Activated naive CD8-positive, alpha-beta T cell (primary cell): ENCODE data around the gene CDKN1C.
A peak's percentile ranks its signal among the peaks of the same experiment; 100 is the strongest.
"Not testable (repeated sequence)": the region's sequence is repeated elsewhere in the genome, so short reads cannot be mapped to it uniquely, and the experiment has no call there.

Experiments
- H3K27ac Mint-ChIP-seq: one replicate; pipeline ENCODE4 v1.8.0; 2021; ENCODE audit warnings: mixed read lengths
- H3K27me3 Mint-ChIP-seq: one replicate; pipeline ENCODE4 v1.8.0; 2021; ENCODE audit warnings: mixed read lengths
- H3K36me3 Mint-ChIP-seq: one replicate; pipeline ENCODE4 v1.8.0; 2021; ENCODE audit warnings: mixed read lengths
- H3K4me1 Mint-ChIP-seq: one replicate; pipeline ENCODE4 v1.8.0; 2021; ENCODE audit warnings: low read depth, mixed read lengths
- H3K4me3 Mint-ChIP-seq: one replicate; pipeline ENCODE4 v1.8.0; 2021; ENCODE audit warnings: mild to moderate bottlenecking, mixed read lengths
- H3K9me3 Mint-ChIP-seq: one replicate; pipeline ENCODE4 v1.8.0; 2021; ENCODE audit warnings: low read depth, mixed read lengths

Gene CDKN1C

DNA sequence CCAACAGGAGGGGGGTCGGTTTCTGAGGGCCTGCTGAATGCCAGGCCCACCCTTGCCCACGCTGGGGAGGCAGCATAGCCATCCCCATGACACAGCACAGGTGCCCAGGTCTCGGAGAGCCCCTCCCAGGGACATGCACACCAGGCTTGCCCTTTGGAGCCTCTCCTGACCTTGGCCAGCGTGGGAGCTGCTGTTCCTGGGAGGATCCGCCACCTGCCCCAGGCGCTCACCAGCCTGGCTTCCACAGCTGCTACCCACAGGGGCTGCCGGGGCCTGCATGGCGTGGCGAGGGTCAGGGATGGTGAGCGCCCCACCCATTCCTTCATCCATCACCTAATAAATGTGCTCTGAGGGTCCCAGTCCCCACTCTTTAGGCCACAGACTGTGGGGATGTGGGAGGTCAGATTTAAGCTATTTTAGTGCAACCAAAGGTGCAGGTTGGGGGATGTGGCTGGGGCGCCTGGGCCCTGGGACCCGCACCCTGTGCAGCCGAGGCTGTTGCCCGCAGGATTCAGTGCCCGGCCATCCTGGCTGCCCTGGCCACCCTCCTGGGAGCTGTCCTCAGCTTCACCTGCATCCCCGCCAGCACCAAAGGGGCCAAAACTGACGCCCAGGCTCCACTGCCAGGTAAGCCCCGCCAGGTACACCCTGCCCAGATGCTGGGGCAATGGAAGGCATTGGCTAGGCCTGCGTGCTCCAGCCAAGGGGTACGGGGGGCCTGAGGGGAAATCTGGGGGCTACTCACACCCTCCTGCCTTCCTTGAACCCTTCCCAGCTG, 30.7 kb upstream of the CDKN1C start:
- Mint-ChIP-seq H3K4me1 (peaks cover 13% of the 10 kb centered on the region), H3K27ac (no peak overlapping the region), H3K36me3 (no peaks in the 10 kb centered on the region), H3K4me3 (no peak overlapping the region), H3K27me3 (no peaks in the 10 kb centered on the region), H3K9me3 (no peaks in the 10 kb centered on the region)

GRCh38 chr11:2915473-2915872, 29.9 kb upstream of the CDKN1C start:
- Mint-ChIP-seq H3K4me1 (peaks cover 13% of the 10 kb centered on the region), H3K36me3 (no peaks in the 10 kb centered on the region), H3K9me3 (no peaks in the 10 kb centered on the region), H3K4me3 (no peak overlapping the region), H3K27ac (no peak overlapping the region), H3K27me3 (no peaks in the 10 kb centered on the region)

DNA sequence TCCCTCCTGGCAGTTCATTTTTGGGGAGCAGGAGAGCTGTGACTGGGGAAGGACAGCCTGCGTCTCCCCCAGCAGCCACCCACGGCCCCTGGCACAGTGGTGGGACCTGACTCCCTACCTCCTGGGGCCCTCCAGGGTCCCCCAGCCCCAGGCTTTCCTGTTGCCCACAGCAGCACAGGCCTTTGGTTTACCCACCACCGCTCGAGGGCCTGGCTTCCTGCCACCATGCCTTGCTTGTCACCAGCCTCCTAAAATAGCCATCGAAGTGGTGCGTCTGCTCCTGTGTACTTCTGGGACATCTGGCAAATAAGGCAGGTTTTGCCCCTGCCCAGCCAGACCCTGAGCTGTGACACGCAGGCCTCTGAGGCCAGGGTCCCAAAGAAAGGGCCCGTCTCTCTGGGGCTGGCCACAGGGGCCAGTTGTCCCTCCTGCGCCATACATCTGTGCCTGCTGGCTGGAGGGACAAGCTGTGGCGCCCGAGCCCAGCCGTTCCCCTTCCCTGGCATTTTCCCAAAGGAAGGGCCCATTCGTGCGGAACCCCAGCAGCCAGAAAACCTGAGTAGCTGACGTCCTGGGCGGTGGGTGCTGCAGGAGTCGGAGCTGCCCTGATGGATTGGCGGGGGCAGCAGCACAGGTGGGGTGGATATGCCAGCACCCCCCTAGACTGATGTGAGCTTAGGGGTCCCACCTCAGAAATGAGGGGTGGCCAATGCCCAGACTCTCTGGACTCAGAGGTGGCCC, 29.1 kb upstream of the CDKN1C start:
- Mint-ChIP-seq H3K4me1 (peaks cover 13% of the 10 kb centered on the region), H3K27ac (no peak overlapping the region), H3K36me3 (no peaks in the 10 kb centered on the region), H3K27me3 (no peaks in the 10 kb centered on the region), H3K4me3 (no peak overlapping the region), H3K9me3 (no peaks in the 10 kb centered on the region)

DNA sequence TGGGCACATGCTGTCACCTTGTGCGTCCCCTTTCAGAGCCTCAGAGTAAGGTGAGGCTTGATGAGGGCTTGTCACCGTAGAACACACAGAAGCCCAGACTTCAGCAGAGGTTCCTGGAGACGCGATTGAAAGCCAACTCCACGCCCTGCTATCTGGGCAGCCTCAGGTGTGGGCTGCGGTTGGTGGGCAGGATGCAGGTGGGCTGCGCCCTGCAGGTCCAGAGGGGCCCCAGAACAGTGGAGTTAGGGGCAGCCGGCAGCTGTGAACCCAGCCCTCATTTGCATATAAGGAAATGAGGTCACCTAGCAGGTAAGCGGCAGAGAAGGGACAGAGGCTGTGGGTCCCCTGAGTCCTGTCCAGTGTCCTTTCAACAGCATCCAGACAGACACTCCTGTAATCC, 28.2 kb upstream of the CDKN1C start:
- no peak overlapping the region for H3K27ac Mint-ChIP-seq

DNA sequence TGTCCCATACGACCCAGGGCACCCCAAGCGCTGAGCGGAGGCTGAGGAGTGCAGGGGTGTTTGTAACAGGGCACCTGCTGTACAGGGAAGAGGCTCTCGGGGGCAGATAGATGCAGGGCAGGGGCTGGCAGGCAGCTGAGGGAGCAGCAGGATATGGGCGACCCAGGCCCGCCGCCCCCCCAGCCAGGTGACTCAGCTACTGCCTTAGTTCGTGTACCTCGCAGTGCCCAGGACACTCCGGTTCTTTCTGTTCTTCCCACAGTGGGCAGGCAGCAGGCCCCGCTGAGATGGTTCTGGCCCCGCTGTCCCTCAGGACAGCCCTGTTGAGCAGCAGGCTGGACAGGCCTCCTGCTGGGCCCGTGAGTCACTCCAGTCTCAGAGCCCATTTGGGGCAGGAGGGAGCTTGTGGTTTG, 27.4 kb upstream of the CDKN1C start:
- H3K9me3 Mint-ChIP-seq = no peaks in the 10 kb centered on the region
- H3K4me1 Mint-ChIP-seq = peaks cover 13% of the 10 kb centered on the region
- H3K27ac Mint-ChIP-seq = no peak overlapping the region
- H3K4me3 Mint-ChIP-seq = no peak overlapping the region
- no peaks in the 10 kb centered on the region for H3K27me3 Mint-ChIP-seq
- H3K36me3 Mint-ChIP-seq = no peaks in the 10 kb centered on the region

More for the DNA sequence above, 28.2 kb upstream of the CDKN1C start:
- Mint-ChIP-seq H3K9me3 (no peaks in the 10 kb centered on the region), H3K36me3 (no peaks in the 10 kb centered on the region), H3K4me3 (peak overlapping the region; percentile 17), H3K27me3 (no peaks in the 10 kb centered on the region), H3K4me1 (peaks cover 13% of the 10 kb centered on the region)

- H3K4me1 Mint-ChIP-seq = peaks cover 13% of the 10 kb centered on the region
- H3K27me3 Mint-ChIP-seq = no peaks in the 10 kb centered on the region
- no peaks in the 10 kb centered on the region for H3K36me3 Mint-ChIP-seq
- H3K9me3 Mint-ChIP-seq = no peaks in the 10 kb centered on the region
- H3K27ac Mint-ChIP-seq = no peak overlapping the region
- no peak overlapping the region for H3K4me3 Mint-ChIP-seq
Observed at GRCh38 chr11:2912498-2912897, 26.9 kb upstream of the CDKN1C start.

GRCh38 chr11:2911785-2912391, 26.3 kb upstream of the CDKN1C start:
- no peaks in the 10 kb centered on the region for H3K9me3 Mint-ChIP-seq
- H3K27ac Mint-ChIP-seq = no peak overlapping the region
- no peaks in the 10 kb centered on the region for H3K27me3 Mint-ChIP-seq
- no peak overlapping the region for H3K4me3 Mint-ChIP-seq
- peaks cover 13% of the 10 kb centered on the region for H3K4me1 Mint-ChIP-seq
- no peaks in the 10 kb centered on the region for H3K36me3 Mint-ChIP-seq

- no peak overlapping the region for H3K4me3 Mint-ChIP-seq
- H3K27me3 Mint-ChIP-seq = no peaks in the 10 kb centered on the region
- no peaks in the 10 kb centered on the region for H3K36me3 Mint-ChIP-seq
- no peak overlapping the region for H3K27ac Mint-ChIP-seq
- no peaks in the 10 kb centered on the region for H3K9me3 Mint-ChIP-seq
- H3K4me1 Mint-ChIP-seq = peaks cover 13% of the 10 kb centered on the region
Observed at GRCh38 chr11:2911088-2911784, 25.7 kb upstream of the CDKN1C start.

DNA sequence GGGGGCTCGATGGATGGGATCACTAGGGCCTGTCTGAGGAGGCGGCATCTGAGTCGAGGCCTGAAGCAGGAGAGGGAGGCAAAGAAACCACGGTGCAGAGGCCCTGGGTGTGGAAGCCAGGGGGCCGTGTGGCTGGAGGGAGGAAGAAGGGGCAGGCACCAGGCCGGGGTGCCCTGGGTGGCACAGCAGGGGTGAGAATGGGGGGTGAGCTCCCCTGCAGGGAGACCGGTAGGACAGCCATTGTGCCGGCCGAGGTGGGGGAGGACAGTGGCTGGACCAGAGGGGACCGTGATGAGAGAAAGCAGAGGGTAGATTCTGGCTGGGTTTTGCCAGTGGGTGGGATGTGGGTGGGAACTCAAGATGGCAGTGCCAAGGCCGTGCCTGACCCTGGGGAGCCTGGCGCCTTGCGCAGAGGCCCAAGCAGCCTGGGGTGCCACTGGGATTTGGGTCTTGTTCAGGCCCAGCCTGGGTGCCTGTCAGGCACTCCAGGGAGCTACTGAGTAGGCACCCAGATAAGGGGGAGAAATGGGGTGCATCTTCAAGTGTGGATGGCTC, 24.9 kb upstream of the CDKN1C start:
- Mint-ChIP-seq H3K4me1 (peaks cover 13% of the 10 kb centered on the region), H3K9me3 (no peaks in the 10 kb centered on the region), H3K36me3 (peaks cover 6% of the 10 kb centered on the region), H3K27ac (no peak overlapping the region), H3K27me3 (no peaks in the 10 kb centered on the region), H3K4me3 (no peak overlapping the region)

- peaks cover 13% of the 10 kb centered on the region for H3K4me1 Mint-ChIP-seq
- no peaks in the 10 kb centered on the region for H3K27me3 Mint-ChIP-seq
- H3K4me3 Mint-ChIP-seq = no peak overlapping the region
- H3K9me3 Mint-ChIP-seq = no peaks in the 10 kb centered on the region
- peaks cover 12% of the 10 kb centered on the region for H3K36me3 Mint-ChIP-seq
- H3K27ac Mint-ChIP-seq = no peak overlapping the region
Observed at GRCh38 chr11:2909133-2909902, 23.7 kb upstream of the CDKN1C start.

- H3K4me3 Mint-ChIP-seq = no peak overlapping the region
- peaks cover 14% of the 10 kb centered on the region for H3K36me3 Mint-ChIP-seq
- no peaks in the 10 kb centered on the region for H3K27me3 Mint-ChIP-seq
- H3K9me3 Mint-ChIP-seq = no peaks in the 10 kb centered on the region
- peaks cover 10% of the 10 kb centered on the region for H3K4me1 Mint-ChIP-seq
- H3K27ac Mint-ChIP-seq = no peak overlapping the region
Observed at GRCh38 chr11:2908130-2908529, 22.6 kb upstream of the CDKN1C start.

DNA sequence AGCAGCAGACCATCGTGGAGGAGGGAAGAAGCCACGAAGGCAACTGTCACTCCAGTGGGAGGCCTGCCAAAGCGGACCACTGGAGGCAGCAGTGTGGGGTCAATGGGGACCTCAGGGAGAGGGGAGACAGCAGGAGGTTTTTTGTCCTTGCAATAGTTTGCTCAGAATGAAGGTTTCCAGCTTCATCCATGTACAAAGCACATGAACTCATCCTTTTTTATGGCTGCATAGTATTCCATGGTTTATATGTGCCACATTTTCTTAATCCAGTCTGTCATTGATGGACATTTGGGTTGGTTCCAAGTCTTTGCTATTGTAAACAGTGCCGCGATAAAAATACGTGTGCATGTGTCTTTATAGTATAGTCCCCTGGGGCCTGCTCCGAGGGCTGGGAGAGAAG, 19.7 kb upstream of the CDKN1C start:
- H3K27me3 Mint-ChIP-seq, H3K9me3 Mint-ChIP-seq, H3K27ac Mint-ChIP-seq, H3K4me3 Mint-ChIP-seq: not testable (repeated sequence)
- Mint-ChIP-seq H3K4me1 (peaks cover 14% of the 10 kb centered on the region), H3K36me3 (peaks cover 14% of the 10 kb centered on the region)

GRCh38 chr11:2904153-2905052, 18.8 kb upstream of the CDKN1C start:
- Mint-ChIP-seq H3K36me3 (peaks cover 14% of the 10 kb centered on the region), H3K27me3 (no peaks in the 10 kb centered on the region), H3K9me3 (no peaks in the 10 kb centered on the region), H3K4me3 (peak overlapping the region; percentile 69), H3K4me1 (peaks cover 21% of the 10 kb centered on the region), H3K27ac (no peak overlapping the region)
